ENCODE results near the gene MYL2. TPM values are rescaled to one million over a fixed set of nuclear protein-coding genes. Genes with fewer than 3 reads are reported as not detected.

MYL2 gene
- polyA plus RNA-seq, 2 of the 4 experiments (the other 2 are of a cell fraction), result 0.13 TPM; not detected in 1

DNA sequence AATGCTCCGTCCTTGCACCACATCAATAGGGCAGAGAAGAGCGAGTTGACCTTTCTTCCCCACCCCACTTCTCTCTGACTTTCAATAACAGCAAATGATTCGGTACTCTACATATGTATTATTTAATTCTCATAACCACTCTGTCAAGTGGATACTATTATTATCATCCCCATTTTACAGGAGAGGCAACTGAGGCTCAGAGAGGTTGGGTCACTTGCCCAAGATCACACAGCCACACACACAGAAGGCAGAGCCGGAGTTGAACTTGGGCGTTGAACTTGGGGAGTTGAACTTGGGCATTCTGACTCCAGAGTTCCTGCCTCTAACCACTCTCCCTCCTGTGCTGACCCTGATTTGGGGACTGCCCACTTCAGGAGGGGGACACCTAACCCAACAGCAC lies 659 bp downstream of the MYL2 start:
- ChIA-PET CTCF (interaction anchor here (1.0 to 2.8 kb wide), 4 partner anchors 10 to 379 kb away, joined by 3 to 15 read pairs (median 4); no protein-coding TSS in a partner anchor), POLR2A (no interaction called here)
- peak; percentile 43 for TF ChIP-seq ZFP36 (IDR thresholded peaks at IDR 0.05; ENCODE audit: borderline replicate concordance, partially characterized antibody)
- TF ChIP-seq, protein P1, sequence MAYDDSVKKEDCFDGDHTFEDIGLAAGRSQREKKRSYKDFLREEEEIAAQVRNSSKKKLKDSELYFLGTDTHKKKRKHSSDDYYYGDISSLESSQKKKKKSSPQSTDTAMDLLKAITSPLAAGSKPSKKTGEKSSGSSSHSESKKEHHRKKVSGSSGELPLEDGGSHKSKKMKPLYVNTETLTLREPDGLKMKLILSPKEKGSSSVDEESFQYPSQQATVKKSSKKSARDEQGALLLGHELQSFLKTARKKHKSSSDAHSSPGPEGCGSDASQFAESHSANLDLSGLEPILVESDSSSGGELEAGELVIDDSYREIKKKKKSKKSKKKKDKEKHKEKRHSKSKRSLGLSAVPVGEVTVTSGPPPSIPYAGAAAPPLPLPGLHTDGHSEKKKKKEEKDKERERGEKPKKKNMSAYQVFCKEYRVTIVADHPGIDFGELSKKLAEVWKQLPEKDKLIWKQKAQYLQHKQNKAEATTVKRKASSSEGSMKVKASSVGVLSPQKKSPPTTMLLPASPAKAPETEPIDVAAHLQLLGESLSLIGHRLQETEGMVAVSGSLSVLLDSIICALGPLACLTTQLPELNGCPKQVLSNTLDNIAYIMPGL (CRISPR knock-in tag; IDR thresholded peaks at IDR 0.05; ENCODE audit: borderline replicate concordance), result no peak
- peak overlapping the region in 1 of 2 experiments; percentile 69; a peak in 1 of 6 replicates for H3K27ac ChIP-seq
- FAIRE-seq (no peak), ATAC-seq (no peak), DNase-seq (ENCODE audit: low read depth in 1 of 2, low spot score in 1 of 2) (no peak)
- H3K4me3 ChIP-seq, result no peak overlapping the region
- H3K9me3 ChIP-seq, result no peaks in the 10 kb centered on the region
- WGBS (ENCODE audit: missing lambda C conversion rate), result 86% methylated on average over 5 of the region's 5 CpGs
- H3K4me2 ChIP-seq, result no peak overlapping the region
- peaks cover 27% of the 10 kb centered on the region for H3K4me1 ChIP-seq

DNA sequence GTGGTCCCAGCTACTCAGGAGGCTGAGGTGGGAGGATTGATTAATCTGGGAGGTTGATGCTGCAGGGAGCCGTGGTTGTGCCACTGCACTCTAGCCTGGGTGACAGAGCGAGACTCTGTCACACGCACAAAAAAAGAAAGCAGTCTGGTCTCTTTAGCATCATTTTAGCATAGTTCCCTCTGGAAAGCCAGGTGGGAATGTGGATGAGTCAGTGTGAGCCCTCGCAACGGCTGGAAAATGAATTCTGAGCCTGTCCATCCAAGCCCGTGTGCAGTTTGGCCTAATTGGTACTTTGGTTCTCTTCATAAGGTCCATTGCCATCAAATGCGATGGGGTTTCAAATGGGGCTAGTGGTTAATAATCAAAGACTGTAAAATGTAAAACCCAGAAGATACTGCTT lies 2.4 kb downstream of the MYL2 start:
- WGBS (ENCODE audit: missing lambda C conversion rate), result 62% methylated on average over 7 of the region's 7 CpGs
- no peak overlapping the region for H3K4me3 ChIP-seq
- no peaks in the 10 kb centered on the region for H3K9me3 ChIP-seq
- ChIA-PET POLR2A (no interaction called here), CTCF (interaction anchor here (0.6 to 2.0 kb wide), 2 partner anchors 19 to 24 kb away, joined by 3 to 10 read pairs; no protein-coding TSS in a partner anchor)
- peak overlapping the region; percentile 69 to 84; a peak in 5 of 6 replicates for H3K27ac ChIP-seq
- no peak for DNase-seq (ENCODE audit: low read depth in 1 of 2, low spot score in 1 of 2)
- FAIRE-seq, result no peak
- peak overlapping the region; percentile 47 for H3K4me2 ChIP-seq
- peaks cover 27% of the 10 kb centered on the region for H3K4me1 ChIP-seq
- peak in 1 of 2 experiments; percentile 12; a peak in 3 of 6 replicates for ATAC-seq
- TF ChIP-seq HOXA7 (CRISPR knock-in tag; IDR thresholded peaks at IDR 0.05) (no peak), HOXB13 (CRISPR knock-in tag; IDR thresholded peaks at IDR 0.05; ENCODE audit: low read depth) (no peak), JUNB (IDR thresholded peaks at IDR 0.05) (no peak), EHMT2 (IDR thresholded peaks at IDR 0.05; ENCODE audit: low read depth) (no peak), MAZ (IDR thresholded peaks at IDR 0.05; ENCODE audit: borderline replicate concordance, low read depth, low read length) (no peak), ZC3H11A (IDR thresholded peaks at IDR 0.05) (no peak), CBX8 (IDR thresholded peaks at IDR 0.05) (no peak), ESRRA (IDR thresholded peaks at IDR 0.05; ENCODE audit: borderline replicate concordance, low read length) (no peak)
- TF ChIP-seq, protein P2, sequence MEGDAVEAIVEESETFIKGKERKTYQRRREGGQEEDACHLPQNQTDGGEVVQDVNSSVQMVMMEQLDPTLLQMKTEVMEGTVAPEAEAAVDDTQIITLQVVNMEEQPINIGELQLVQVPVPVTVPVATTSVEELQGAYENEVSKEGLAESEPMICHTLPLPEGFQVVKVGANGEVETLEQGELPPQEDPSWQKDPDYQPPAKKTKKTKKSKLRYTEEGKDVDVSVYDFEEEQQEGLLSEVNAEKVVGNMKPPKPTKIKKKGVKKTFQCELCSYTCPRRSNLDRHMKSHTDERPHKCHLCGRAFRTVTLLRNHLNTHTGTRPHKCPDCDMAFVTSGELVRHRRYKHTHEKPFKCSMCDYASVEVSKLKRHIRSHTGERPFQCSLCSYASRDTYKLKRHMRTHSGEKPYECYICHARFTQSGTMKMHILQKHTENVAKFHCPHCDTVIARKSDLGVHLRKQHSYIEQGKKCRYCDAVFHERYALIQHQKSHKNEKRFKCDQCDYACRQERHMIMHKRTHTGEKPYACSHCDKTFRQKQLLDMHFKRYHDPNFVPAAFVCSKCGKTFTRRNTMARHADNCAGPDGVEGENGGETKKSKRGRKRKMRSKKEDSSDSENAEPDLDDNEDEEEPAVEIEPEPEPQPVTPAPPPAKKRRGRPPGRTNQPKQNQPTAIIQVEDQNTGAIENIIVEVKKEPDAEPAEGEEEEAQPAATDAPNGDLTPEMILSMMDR (IDR thresholded peaks at IDR 0.05), result no peak
- TF ChIP-seq, protein P3, sequence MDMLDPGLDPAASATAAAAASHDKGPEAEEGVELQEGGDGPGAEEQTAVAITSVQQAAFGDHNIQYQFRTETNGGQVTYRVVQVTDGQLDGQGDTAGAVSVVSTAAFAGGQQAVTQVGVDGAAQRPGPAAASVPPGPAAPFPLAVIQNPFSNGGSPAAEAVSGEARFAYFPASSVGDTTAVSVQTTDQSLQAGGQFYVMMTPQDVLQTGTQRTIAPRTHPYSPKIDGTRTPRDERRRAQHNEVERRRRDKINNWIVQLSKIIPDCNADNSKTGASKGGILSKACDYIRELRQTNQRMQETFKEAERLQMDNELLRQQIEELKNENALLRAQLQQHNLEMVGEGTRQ (IDR thresholded peaks at IDR 0.05), result no peak

DNA sequence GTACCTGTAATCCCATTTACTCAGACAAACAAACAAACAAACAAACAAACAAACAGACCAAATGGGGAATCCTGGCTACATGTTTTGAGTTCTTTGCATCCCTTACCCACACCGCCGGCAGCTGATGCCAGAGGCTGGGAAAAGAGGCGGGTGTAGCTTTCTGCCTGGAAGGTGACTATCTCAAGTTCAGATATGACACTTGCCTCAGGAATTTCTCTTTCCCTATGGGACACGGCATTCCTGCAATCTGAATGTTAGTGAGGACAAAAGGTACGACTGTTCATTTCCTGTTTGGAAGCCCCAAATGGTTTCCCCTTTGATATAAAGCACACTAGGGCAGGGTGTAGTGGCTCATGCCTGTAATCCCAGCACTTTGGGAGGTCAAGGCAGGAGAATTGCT lies 2.9 kb downstream of the MYL2 start:
- no peak overlapping the region for H3K4me3 ChIP-seq
- DNase-seq (ENCODE audit: low read depth in 1 of 2, low spot score in 1 of 2) (peak; percentile 70 to 82), ATAC-seq (peak; percentile 80 to 85), FAIRE-seq (no peak)
- peak overlapping the region; percentile 69 to 84; a peak in 5 of 6 replicates for H3K27ac ChIP-seq
- H3K4me2 ChIP-seq, result peak overlapping the region; percentile 47
- TF ChIP-seq FOSL2 (IDR thresholded peaks at IDR 0.05), result no peak
- TF ChIP-seq FOSL2 (CRISPR knock-in tag; IDR thresholded peaks at IDR 0.05), result peak; percentile 65
- no peak for TF ChIP-seq POLR2AphosphoS2 (conservative IDR thresholded peaks at IDR 0.05; ENCODE audit: low read length)
- POLR2A ChIA-PET, result no interaction called here
- CTCF ChIA-PET, result interaction anchor here (0.6 to 2.3 kb wide), 4 partner anchors 18 to 23 kb away, joined by 3 to 10 read pairs (median 6); no protein-coding TSS in a partner anchor
- no peaks in the 10 kb centered on the region for H3K9me3 ChIP-seq
- 9% methylated on average over 5 of the region's 5 CpGs for WGBS (ENCODE audit: missing lambda C conversion rate)
- H3K4me1 ChIP-seq, result peaks cover 27% of the 10 kb centered on the region
